A549 treated with Mapracorat at 1 μM for 4 hours (cell line): ENCODE results near the gene KIFC3. TPM values are rescaled to one million over a fixed set of nuclear protein-coding genes. Genes with fewer than 3 reads are reported as not detected.

Experiments
- total RNA-seq: library from RNA; stranded (reverse); fragments of 200-300 nt; extraction: Qiagen RNA extraction; gene quantifications from 5 replicates; pipeline ENCODE4 v1.2.3, GENCODE V29; 2022

Gene KIFC3
- 105 to 161 TPM (median 149 TPM) in 5 replicates for total RNA-seq

GRCh38 chr16:57802341-57803133 lies at the start of gene KIFC3:
Gene KIFC3 (minus strand): TSS chr16:57802491. CDS start chr16:57798243, 4,248 bp downstream.

DNA sequence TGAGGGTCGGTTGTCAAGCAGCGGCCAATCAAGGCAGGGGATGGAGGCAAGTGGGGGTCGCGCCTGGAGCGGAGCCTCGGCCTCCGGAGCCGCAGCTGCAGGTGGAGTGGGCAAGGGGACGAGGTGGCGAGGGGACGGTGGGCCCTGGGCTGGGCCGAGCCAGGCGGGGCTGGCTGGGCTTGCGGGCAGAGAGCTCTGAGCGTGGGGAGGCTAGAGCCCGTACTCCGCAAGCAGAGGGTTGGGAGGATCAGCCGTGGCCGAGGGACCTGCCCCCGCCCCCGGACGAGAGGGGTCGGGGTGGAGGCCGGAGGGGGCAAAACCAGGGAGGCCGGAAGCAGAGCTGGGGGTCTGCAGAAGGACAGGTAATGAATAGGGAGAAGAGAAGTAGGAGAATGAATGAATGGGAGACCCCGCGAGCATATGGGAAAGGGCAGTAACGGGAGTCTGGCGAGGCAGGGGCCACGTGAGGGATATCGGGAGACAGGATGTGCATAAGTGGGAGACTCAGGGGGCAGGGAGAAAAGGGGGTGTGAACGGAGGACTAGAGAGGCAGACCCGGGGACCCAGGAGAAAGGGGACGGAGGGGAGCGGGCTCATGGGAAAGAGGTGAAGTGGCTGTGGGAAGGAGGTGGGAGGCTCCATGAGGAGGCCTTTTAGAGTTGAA lies 66.4 kb downstream of the KIFC3 start, which contains the start of gene KATNB1:
Gene KATNB1, plus strand, starts transcription at position 16 of the 664 bp plus-strand sequence. CDS start 1,474 bp downstream, outside the sequence.

Other genes starting within 250 kb of the KIFC3 start
- gene ADGRG1, start 173.9 kb downstream of the KIFC3 start, total RNA-seq = 141 to 205 TPM (median 184 TPM) in 5 replicates
- 0.34 to 0.73 TPM (median 0.52 TPM) in 5 replicates for gene ADGRG3, start 134.2 kb downstream of the KIFC3 start, total RNA-seq
- 0.27 TPM in 1 of 5 replicates, not detected in the others for gene DRC7, start 107.7 kb downstream of the KIFC3 start, total RNA-seq
- 14.7 to 19.7 TPM (median 19.5 TPM) in 5 replicates for gene KATNB1, start 66.7 kb downstream of the KIFC3 start, total RNA-seq
- gene CNGB1, start 168.6 kb upstream of the KIFC3 start, total RNA-seq = 0.05 to 0.49 TPM (median 0.08 TPM) in 5 replicates
- 10.5 to 16.9 TPM (median 14.1 TPM) in 5 replicates for gene ZNF319, start 198.2 kb upstream of the KIFC3 start, total RNA-seq
- gene USB1, start 198.9 kb upstream of the KIFC3 start, total RNA-seq = 73.6 to 86.9 TPM (median 80.0 TPM) in 5 replicates
- 30.3 to 45.9 TPM (median 42.3 TPM) in 5 replicates for gene MMP15, start 223.3 kb upstream of the KIFC3 start, total RNA-seq